Ectodermal cell (in vitro differentiated cells): ENCODE data around the gene MSMB.

Source experiments
- H3K27ac ChIP-seq: 2 replicates; pipeline ENCODE4 v1.7.0; 2013; ENCODE audit warnings: mild to moderate bottlenecking, low read depth, low read length; ENCODE audit not compliant: insufficient read depth, poor library complexity, severe bottlenecking
- H3K27me3 ChIP-seq: 2 replicates; pipeline ENCODE4 v1.7.0; 2013; ENCODE audit warnings: mild to moderate bottlenecking, low read length; ENCODE audit not compliant: insufficient read depth, control insufficient read depth, poor library complexity, severe bottlenecking
- H3K36me3 ChIP-seq: one replicate; pipeline ENCODE4 v1.7.0; 2013; ENCODE audit warnings: low read length; ENCODE audit not compliant: control insufficient read depth, insufficient read depth
- H3K4me1 ChIP-seq: one replicate; pipeline ENCODE4 v1.7.0; 2013; ENCODE audit warnings: low read length; ENCODE audit not compliant: control insufficient read depth, insufficient read depth
- H3K4me3 ChIP-seq: 2 replicates; pipeline ENCODE4 v1.7.0; 2013; ENCODE audit warnings: low read depth, low read length, control low read depth; ENCODE audit not compliant: insufficient read depth
- H3K9me3 ChIP-seq: 2 replicates; pipeline ENCODE4 v1.7.0; 2013; ENCODE audit warnings: mild to moderate bottlenecking, low read length, moderate library complexity; ENCODE audit not compliant: control insufficient read depth
- WGBS, 2 experiments: methylation state at CpG; one replicate each; pipeline ENCODE4 v1.1.7; 2013; ENCODE audit warnings: missing lambda C conversion rate in 2 of 2; 5-methylcytosine and 5-hydroxymethylcytosine counted together

Gene MSMB

DNA sequence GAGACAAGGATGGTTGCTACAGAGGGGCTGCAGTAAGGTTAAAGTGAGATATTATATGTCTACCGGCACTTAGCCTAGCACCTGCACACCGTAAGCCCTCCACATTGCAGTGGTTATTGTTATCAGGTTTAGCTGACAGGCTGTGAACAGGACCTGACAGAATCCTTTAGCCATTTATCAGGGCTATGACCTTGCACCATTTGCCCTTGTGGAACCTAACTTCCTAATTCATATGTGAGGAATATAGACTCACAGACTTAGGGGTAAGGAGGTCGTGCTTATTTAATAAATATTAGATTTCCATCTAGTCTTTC is 25.8 kb downstream of the MSMB start:
- Histone ChIP-seq H3K4me3 (no peak overlapping the region), H3K27ac (no peak overlapping the region), H3K4me1 (no peaks in the 10 kb centered on the region), H3K27me3 (no peaks in the 10 kb centered on the region), H3K36me3 (no peaks in the 10 kb centered on the region), H3K9me3 (no peaks in the 10 kb centered on the region)
- 92 to 94% methylated on average over 2 of the region's 3 CpGs for WGBS, 2 experiments

DNA sequence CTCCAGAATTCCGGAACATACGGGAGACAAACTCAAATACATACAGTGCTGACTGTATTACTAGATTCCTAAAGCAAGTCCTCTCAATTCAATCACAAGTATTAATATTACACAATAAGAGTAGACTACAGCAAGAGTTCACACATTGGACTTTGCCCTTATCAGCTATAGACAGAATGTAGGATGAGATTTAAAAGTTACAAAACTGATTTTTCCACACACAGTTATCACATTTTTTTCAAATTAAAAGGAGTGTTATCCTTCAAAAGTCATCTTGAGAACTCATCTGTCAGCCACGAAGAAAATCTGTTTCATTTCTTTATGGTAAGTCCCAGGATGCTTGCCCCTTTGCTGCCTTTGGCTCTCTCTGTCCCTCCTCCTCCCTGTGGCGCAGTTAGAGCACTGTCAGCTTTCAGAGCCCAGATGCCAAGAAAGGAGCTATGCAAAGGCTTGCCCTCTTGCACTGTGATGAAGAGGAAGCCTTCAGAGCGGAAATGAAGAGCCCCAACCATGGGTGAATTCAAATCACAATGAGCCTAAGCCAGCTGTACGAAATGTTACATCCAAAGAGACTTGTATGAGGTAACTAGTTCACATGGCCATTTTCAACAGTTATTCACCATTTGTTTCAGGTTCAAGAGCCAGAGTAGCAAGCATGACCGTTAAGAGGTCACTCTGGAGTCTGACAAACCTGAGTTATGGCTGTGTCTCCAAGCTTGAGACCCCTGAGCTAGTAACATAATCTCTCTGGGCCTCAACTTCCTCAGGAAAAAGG is 26.3 kb downstream of the MSMB start:
- H3K27me3 ChIP-seq, result no peaks in the 10 kb centered on the region
- no peaks in the 10 kb centered on the region for H3K9me3 ChIP-seq
- no peak overlapping the region for H3K4me3 ChIP-seq
- H3K4me1 ChIP-seq, result no peaks in the 10 kb centered on the region
- 86 to 87% methylated on average over 7 of the region's 7 CpGs for WGBS, 2 experiments
- no peaks in the 10 kb centered on the region for H3K36me3 ChIP-seq
- no peak overlapping the region for H3K27ac ChIP-seq

DNA sequence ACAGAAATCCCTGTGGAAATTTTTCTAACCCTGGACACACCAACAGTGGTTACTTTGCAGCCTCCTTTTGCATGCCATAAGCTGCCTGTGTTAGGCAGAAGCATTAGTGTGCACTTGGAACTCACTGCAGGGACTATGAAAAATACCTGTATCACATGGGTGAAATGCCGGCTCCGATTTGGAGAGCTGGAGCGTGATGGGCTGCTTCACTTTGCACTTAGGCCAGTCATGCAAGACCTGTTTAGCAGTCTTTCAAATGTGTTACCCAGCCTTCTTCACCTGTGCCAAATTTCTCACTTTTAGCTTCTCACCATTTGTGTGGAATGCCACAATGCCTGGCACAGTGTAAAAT is 26.9 kb downstream of the MSMB start:
- H3K36me3 ChIP-seq, result no peaks in the 10 kb centered on the region
- WGBS, 2 experiments, result 96 to 97% methylated on average over 3 of the region's 3 CpGs
- H3K9me3 ChIP-seq, result no peaks in the 10 kb centered on the region
- H3K4me3 ChIP-seq, result no peak overlapping the region
- no peaks in the 10 kb centered on the region for H3K4me1 ChIP-seq
- no peaks in the 10 kb centered on the region for H3K27me3 ChIP-seq
- no peak overlapping the region for H3K27ac ChIP-seq

DNA sequence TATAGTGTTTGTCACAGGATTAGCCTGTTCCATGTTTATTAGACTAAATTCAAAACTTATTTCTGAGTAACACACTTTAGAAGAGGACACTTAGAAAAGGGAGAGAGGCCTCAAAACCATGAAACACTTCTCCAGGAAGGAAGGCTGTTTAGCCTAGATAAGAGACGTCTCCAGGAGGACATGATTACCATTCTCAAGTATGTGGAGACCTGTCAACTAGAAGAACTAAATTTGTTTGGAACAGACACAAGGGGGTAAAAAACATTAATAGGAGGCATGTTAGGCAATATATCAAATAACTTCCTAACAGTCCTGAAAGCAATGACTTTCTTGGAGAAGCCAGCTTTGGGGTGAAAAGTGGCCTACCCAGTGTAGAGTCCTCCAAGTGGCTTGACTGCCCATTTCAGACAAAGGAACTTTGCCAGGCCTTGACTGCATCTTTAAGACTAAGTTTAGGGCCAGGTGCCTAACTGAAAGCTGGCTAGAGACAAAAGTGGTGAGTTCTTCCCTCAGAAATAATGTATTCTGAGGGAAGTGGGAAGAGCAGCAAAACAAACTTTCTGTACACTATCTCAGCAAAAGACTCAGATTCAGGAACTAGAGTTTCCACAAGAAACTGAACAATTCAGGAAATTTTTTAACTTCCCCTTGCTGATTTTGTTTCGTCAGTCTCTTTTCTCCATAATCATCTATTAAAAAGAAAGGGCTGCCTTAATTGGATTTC is 27.5 kb downstream of the MSMB start:
- H3K4me1 ChIP-seq, result no peaks in the 10 kb centered on the region
- H3K4me3 ChIP-seq, result no peak overlapping the region
- no peaks in the 10 kb centered on the region for H3K36me3 ChIP-seq
- 94 to 96% methylated on average over 2 of the region's 2 CpGs for WGBS, 2 experiments
- no peaks in the 10 kb centered on the region for H3K9me3 ChIP-seq
- no peaks in the 10 kb centered on the region for H3K27me3 ChIP-seq
- no peak overlapping the region for H3K27ac ChIP-seq

DNA sequence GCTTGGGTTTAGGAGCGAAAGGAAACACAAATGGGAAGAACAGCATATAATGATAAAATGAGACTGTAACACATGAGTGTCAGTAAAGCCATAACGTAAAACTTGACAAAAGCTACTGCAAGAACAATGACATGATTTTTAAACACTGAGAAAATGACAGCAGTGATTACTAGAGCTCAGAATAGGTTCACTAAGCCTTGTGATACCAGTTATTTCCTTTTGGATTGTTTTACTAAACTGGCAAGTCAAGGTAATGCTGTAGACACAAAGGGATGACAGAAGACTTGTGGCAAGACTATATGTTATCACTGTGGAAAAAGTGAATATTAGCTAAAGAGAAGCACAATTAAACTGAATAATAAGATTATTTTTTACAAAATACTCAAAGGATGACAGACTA is 28.3 kb downstream of the MSMB start:
- H3K36me3 ChIP-seq, result no peaks in the 10 kb centered on the region
- no peak overlapping the region for H3K4me3 ChIP-seq
- H3K27me3 ChIP-seq, result no peaks in the 10 kb centered on the region
- H3K4me1 ChIP-seq, result no peaks in the 10 kb centered on the region
- WGBS, 2 experiments, result 97 to 100% methylated on average over 2 of the region's 2 CpGs
- no peak overlapping the region for H3K27ac ChIP-seq
- H3K9me3 ChIP-seq, result no peaks in the 10 kb centered on the region

DNA sequence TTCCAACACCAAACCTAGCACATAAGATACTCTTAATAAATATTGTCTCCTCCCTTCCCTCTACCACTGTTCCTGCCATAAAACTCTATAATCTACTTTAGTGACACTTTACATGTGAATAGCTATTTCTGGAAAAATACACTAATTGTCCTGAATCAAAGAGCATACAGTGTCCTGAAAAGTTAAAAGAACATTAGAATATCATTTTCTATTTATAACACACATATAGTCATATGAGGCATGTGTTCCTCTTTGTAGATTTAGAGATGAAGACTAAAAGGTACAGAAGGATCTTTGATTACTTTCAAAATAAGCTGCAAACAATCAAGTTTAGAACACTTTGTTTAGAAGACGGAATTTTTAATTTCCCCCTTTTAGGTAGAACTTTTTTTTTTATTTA is 29.3 kb downstream of the MSMB start:
- Histone ChIP-seq H3K4me1 (no peaks in the 10 kb centered on the region), H3K4me3 (no peak overlapping the region), H3K27ac (no peak overlapping the region), H3K9me3 (no peaks in the 10 kb centered on the region), H3K36me3 (no peaks in the 10 kb centered on the region), H3K27me3 (no peaks in the 10 kb centered on the region)
- WGBS, 2 experiments, result 100% methylated on average over 1 of the region's 1 CpG; no CpG with 5 or more reads in 1 of the 2 experiments

DNA sequence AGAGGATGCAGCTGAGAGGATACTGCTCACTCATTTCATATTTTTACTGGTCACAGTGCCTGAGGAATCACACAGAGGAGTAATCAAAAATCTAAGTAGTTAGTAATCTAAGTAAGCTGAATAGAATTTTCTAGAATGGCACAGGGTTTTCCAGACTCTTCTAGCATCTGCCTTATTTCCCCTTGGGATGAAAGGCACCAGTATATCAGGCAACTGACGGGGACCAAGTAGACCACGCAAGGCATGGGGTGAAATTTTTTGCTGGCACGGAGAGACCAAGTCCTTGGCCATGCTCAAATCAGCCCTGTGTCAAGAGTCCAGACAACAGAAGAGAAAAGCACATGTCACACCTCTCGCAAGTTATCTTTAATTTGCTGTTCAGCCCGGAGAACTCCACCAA is 29.9 kb downstream of the MSMB start:
- no peak overlapping the region for H3K4me3 ChIP-seq
- no peaks in the 10 kb centered on the region for H3K9me3 ChIP-seq
- no peaks in the 10 kb centered on the region for H3K4me1 ChIP-seq
- no peak overlapping the region for H3K27ac ChIP-seq
- H3K27me3 ChIP-seq, result no peaks in the 10 kb centered on the region
- WGBS, 2 experiments, result 93 to 95% methylated on average over 5 of the region's 5 CpGs
- no peaks in the 10 kb centered on the region for H3K36me3 ChIP-seq

DNA sequence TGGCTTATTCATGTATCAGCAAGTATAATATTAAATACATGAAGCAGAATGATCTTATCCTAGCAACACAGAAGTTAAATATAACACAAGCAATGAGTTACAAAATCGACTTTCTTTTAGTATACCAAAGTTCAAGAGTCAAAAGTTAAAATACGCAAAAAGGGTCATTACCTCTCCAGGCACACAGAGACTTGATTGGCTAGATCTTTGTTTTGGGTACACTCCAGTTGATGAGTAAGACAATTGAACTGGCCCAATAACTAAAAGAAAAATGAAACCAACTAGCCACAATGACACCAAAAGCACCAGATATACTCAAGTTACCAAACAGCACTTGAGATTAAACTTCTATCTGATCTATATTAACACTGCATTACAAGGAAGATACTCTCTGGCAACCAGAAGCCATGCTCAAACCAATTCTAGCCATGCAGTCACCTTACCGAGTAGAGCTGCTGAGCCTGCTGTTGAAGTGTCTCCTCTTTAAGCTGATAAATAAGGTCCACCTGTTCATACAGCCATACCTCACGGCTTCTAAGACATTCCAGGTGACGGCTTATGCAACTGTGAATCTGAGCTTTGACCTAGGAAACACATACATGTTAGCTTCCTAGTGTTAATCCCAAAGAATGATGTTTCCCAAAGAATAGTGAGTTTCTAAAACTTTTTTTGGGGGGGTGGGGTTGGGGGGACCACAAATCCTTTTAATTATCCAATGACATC is 31.2 kb downstream of the MSMB start:
- WGBS, 2 experiments, result 96% methylated on average over 4 to 5 of the region's 5 CpGs
- Histone ChIP-seq H3K4me1 (no peaks in the 10 kb centered on the region), H3K27me3 (no peaks in the 10 kb centered on the region), H3K4me3 (no peak overlapping the region), H3K27ac (no peak overlapping the region), H3K36me3 (peaks cover 4% of the 10 kb centered on the region), H3K9me3 (no peaks in the 10 kb centered on the region)

DNA sequence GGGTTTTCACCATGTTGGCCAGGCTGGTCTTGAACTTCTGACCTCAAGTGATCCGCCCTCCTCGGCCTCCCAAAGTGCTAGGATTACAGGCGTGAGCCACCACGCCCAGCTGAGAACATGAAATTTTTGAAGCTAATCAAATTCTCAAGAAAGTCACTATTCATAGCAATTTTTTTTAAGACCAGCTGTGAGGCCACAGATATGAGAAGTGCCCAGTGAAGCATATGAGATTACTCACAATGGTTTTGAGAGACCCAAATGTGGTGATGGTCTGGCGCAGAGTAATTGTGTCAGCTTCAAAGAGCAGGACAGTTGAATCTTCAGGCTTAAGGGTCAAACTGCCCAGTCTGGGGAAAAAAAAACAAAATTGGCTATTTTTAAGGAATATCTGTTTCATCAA is 31.9 kb downstream of the MSMB start:
- Histone ChIP-seq H3K36me3 (peaks cover 4% of the 10 kb centered on the region), H3K4me1 (no peaks in the 10 kb centered on the region), H3K27ac (no peak overlapping the region), H3K27me3 (no peaks in the 10 kb centered on the region), H3K4me3 (no peak overlapping the region), H3K9me3 (no peaks in the 10 kb centered on the region)
- WGBS, 2 experiments, result 91 to 92% methylated on average over 5 of the region's 5 CpGs

DNA sequence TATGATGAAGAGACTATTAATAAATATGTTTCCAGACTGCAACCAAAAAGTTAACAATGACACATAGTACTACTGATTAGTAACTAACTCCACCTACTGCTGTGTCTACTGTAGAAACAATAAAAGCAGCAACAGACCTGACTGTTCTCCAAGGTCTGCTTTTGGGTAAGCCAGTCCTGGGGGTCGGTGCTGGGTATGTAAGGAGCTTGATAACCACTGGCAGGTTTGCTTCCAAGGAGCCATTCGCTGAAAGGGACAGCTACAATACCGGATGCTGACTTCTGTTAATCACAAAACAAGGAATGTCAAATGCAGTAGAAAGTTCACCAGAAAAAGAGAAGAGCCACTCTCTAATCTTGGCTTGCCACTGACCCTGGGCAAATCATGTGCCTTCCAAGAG is 33.3 kb downstream of the MSMB start:
- Histone ChIP-seq H3K4me3 (no peak overlapping the region), H3K27me3 (no peaks in the 10 kb centered on the region), H3K4me1 (no peaks in the 10 kb centered on the region), H3K36me3 (peaks cover 4% of the 10 kb centered on the region), H3K9me3 (no peaks in the 10 kb centered on the region), H3K27ac (no peak overlapping the region)
- 91 to 92% methylated on average over 3 of the region's 3 CpGs for WGBS, 2 experiments
